Neural cell (in vitro differentiated cells): ENCODE results near the gene FAM20C.

Experiments used
- CTCF ChIP-seq: fragments of 450-650 bp; IDR thresholded peaks from 2 replicates; pipeline ENCODE4 v1.5.1; 2014; ENCODE audit warnings: antibody characterized with exemption, mild to moderate bottlenecking, moderate library complexity; ENCODE audit not compliant: poor library complexity, severe bottlenecking
- EP300 ChIP-seq: fragments of 450-650 bp; conservative IDR thresholded peaks from 2 replicates; pipeline ENCODE4 v1.6.1; 2014; ENCODE audit warnings: antibody characterized with exemption, mild to moderate bottlenecking, moderate library complexity; ENCODE audit not compliant: poor library complexity, severe bottlenecking
- EZH2 ChIP-seq: fragments of 200-600, 300-800 bp; shearing (Covaris generic), sonication (generic); IDR thresholded peaks from 2 replicates; pipeline ENCODE4 v1.6.1; 2014; ENCODE audit warnings: antibody characterized with exemption, low read length, borderline replicate concordance, mild to moderate bottlenecking; ENCODE audit not compliant: insufficient read depth, poor library complexity, severe bottlenecking
- MXI1 ChIP-seq: fragments of 450-650 bp; conservative IDR thresholded peaks from 2 replicates; pipeline ENCODE4 v1.6.1; 2014; ENCODE audit warnings: antibody characterized with exemption, mild to moderate bottlenecking; ENCODE audit not compliant: poor library complexity, severe bottlenecking
- POLR2AphosphoS5 ChIP-seq: IDR thresholded peaks from 2 replicates; pipeline ENCODE4 v1.6.1; 2012
- RAD21 ChIP-seq: fragments of 450-650 bp; conservative IDR thresholded peaks from 2 replicates; pipeline ENCODE4 v1.6.1; 2014; ENCODE audit warnings: antibody characterized with exemption, mild to moderate bottlenecking, moderate library complexity
- SMC3 ChIP-seq: fragments of 450-650 bp; conservative IDR thresholded peaks from 2 replicates; pipeline ENCODE4 v1.6.1; 2014; ENCODE audit warnings: antibody characterized with exemption, mild to moderate bottlenecking, moderate library complexity; ENCODE audit not compliant: poor library complexity
- TAF1 ChIP-seq: IDR thresholded peaks from 2 replicates; pipeline ENCODE4 v1.6.1; 2012; ENCODE audit warnings: low read depth
- TF ChIP-seq, protein P1 (sequence below): IDR thresholded peaks from 2 replicates; pipeline ENCODE4 v1.6.1; 2012; ENCODE audit warnings: borderline replicate concordance

DNA sequence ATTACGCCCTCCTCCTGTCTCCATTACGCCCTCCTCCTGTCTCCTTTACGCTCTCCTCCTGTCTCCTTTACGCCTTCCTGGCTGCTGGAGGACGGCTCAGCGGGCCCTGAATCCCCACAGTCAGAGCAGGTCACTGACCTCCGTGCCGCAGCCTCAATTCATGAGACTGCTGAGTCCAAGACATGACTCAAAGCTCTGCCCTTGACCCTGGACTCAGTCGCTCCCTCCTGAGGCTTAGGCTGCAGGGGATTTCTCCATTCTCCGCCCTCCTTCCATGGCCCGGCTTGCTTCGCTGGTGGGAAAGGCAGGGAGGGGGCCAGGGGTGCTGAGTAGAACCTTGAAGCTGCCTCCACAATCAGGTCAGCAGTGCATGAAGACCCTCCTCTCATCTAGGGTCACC lies 76.6 kb downstream of the FAM20C start:
- no peak for TF ChIP-seq CTCF
- TF ChIP-seq TAF1 = no peak
- no peak for TF ChIP-seq POLR2AphosphoS5
- TF ChIP-seq EP300 = no peak
- TF ChIP-seq, protein P1, sequence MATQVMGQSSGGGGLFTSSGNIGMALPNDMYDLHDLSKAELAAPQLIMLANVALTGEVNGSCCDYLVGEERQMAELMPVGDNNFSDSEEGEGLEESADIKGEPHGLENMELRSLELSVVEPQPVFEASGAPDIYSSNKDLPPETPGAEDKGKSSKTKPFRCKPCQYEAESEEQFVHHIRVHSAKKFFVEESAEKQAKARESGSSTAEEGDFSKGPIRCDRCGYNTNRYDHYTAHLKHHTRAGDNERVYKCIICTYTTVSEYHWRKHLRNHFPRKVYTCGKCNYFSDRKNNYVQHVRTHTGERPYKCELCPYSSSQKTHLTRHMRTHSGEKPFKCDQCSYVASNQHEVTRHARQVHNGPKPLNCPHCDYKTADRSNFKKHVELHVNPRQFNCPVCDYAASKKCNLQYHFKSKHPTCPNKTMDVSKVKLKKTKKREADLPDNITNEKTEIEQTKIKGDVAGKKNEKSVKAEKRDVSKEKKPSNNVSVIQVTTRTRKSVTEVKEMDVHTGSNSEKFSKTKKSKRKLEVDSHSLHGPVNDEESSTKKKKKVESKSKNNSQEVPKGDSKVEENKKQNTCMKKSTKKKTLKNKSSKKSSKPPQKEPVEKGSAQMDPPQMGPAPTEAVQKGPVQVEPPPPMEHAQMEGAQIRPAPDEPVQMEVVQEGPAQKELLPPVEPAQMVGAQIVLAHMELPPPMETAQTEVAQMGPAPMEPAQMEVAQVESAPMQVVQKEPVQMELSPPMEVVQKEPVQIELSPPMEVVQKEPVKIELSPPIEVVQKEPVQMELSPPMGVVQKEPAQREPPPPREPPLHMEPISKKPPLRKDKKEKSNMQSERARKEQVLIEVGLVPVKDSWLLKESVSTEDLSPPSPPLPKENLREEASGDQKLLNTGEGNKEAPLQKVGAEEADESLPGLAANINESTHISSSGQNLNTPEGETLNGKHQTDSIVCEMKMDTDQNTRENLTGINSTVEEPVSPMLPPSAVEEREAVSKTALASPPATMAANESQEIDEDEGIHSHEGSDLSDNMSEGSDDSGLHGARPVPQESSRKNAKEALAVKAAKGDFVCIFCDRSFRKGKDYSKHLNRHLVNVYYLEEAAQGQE = no peak
- no peak for TF ChIP-seq EZH2
- TF ChIP-seq SMC3 = no peak
- TF ChIP-seq MXI1 = no peak
- no peak for TF ChIP-seq RAD21
